Astrocyte (in vitro differentiated cells and primary cell): Measurements from ENCODE around the gene LGR4. TPM values are rescaled to one million over a fixed set of nuclear protein-coding genes. Genes with fewer than 3 reads are reported as not detected.

Experiments
- DNase-seq: peaks from one replicate; pipeline ENCODE4 v3.0.0-alpha.2; 2010; ENCODE audit warnings: low read depth
- FAIRE-seq: peaks from 2 replicates; lab custom pipeline; 2011; peaks lifted over from hg19 to GRCh38; lab: Jason Lieb, UNC
- H2AFZ ChIP-seq: 2 replicates; pipeline ENCODE4 v1.6.0; 2012; ENCODE audit warnings: low read depth, low read length, inconsistent platforms
- H3K27ac ChIP-seq: 2 replicates; pipeline ENCODE4 v1.5.1; 2011; ENCODE audit warnings: low read depth, low read length, inconsistent platforms
- H3K27me3 ChIP-seq: 2 replicates; pipeline ENCODE4 v1.6.0; 2011; ENCODE audit warnings: low read length, inconsistent platforms; ENCODE audit not compliant: insufficient read depth
- H3K36me3 ChIP-seq: 2 replicates; pipeline ENCODE4 v1.5.1; 2011; ENCODE audit warnings: low read length, inconsistent platforms; ENCODE audit not compliant: insufficient read depth
- H3K4me1 ChIP-seq: 2 replicates; pipeline ENCODE4 v1.5.1; 2011; ENCODE audit warnings: low read length, inconsistent platforms; ENCODE audit not compliant: insufficient read depth
- H3K4me2 ChIP-seq: 2 replicates; pipeline ENCODE4 v1.6.0; 2012; ENCODE audit warnings: low read length, inconsistent platforms
- H3K4me3 ChIP-seq: 2 replicates; pipeline ENCODE4 v1.5.1; 2011; ENCODE audit warnings: low read depth, mild to moderate bottlenecking, low read length, inconsistent platforms; ENCODE audit not compliant: insufficient read depth
- H3K79me2 ChIP-seq: 2 replicates; pipeline ENCODE4 v1.6.0; 2012; ENCODE audit warnings: mild to moderate bottlenecking, low read length, inconsistent platforms; ENCODE audit not compliant: insufficient read depth
- H3K9ac ChIP-seq: 2 replicates; pipeline ENCODE4 v1.6.0; 2012; ENCODE audit warnings: mild to moderate bottlenecking, low read length, inconsistent platforms
- H3K9me3 ChIP-seq: 2 replicates; pipeline ENCODE4 v1.5.1; 2012; ENCODE audit warnings: low read depth, mild to moderate bottlenecking, low read length, inconsistent platforms; ENCODE audit not compliant: insufficient read depth
- H4K20me1 ChIP-seq: 2 replicates; pipeline ENCODE4 v1.6.0; 2012; ENCODE audit warnings: low read length, inconsistent platforms; ENCODE audit not compliant: insufficient read depth
- H3K27ac Mint-ChIP-seq: one replicate; pipeline ENCODE4 v1.8.0; 2021; ENCODE audit warnings: mild to moderate bottlenecking, mixed read lengths; ENCODE audit not compliant: unreplicated experiment
- H3K27me3 Mint-ChIP-seq: one replicate; pipeline ENCODE4 v1.8.0; 2021; ENCODE audit warnings: low read depth, mixed read lengths; ENCODE audit not compliant: unreplicated experiment
- H3K36me3 Mint-ChIP-seq: one replicate; pipeline ENCODE4 v1.8.0; 2021; ENCODE audit warnings: low read depth, mixed read lengths; ENCODE audit not compliant: unreplicated experiment
- H3K4me1 Mint-ChIP-seq: one replicate; pipeline ENCODE4 v1.8.0; 2021; ENCODE audit warnings: low read depth, mixed read lengths; ENCODE audit not compliant: unreplicated experiment
- H3K4me3 Mint-ChIP-seq: one replicate; pipeline ENCODE4 v1.8.0; 2021; ENCODE audit warnings: mild to moderate bottlenecking, moderate library complexity, mixed read lengths; ENCODE audit not compliant: unreplicated experiment
- H3K9me3 Mint-ChIP-seq: one replicate; pipeline ENCODE4 v1.8.0; 2021; ENCODE audit warnings: mild to moderate bottlenecking, mixed read lengths; ENCODE audit not compliant: unreplicated experiment
- EZH2 ChIP-seq: IDR thresholded peaks from 2 replicates; pipeline ENCODE4 v1.6.1; 2012; ENCODE audit warnings: mild to moderate bottlenecking, low read length, inconsistent platforms; ENCODE audit not compliant: insufficient read depth
- total RNA-seq: library from RNA; stranded (reverse); gene quantifications from 2 replicates; pipeline ENCODE4 v1.2.1, GENCODE V29; 2021
- TF ChIP-seq, protein P1 (sequence below): IDR thresholded peaks from 2 replicates; pipeline ENCODE4 v1.5.1; 2011; ENCODE audit warnings: low read depth, mild to moderate bottlenecking, inconsistent platforms, low read length, moderate library complexity; ENCODE audit not compliant: insufficient read depth

LGR4 gene
- total RNA-seq, 1 donor from 2014 or later = 50.0 TPM

- Histone ChIP-seq H4K20me1 (peaks cover 29% of the 10 kb centered on the region), H3K36me3 (no peaks in the 10 kb centered on the region), H2AFZ (no peak overlapping the region), H3K4me3 (no peak overlapping the region), H3K4me1 (peaks cover 39% of the 10 kb centered on the region), H3K27me3 (no peaks in the 10 kb centered on the region), H3K79me2 (peaks cover 95% of the 10 kb centered on the region), H3K9me3 (no peaks in the 10 kb centered on the region), H3K9ac (peak overlapping the region; percentile 24), H3K4me2 (peak overlapping the region; percentile 71), H3K27ac (peak overlapping the region; percentile 29)
- peak overlapping the region; percentile 58 for H3K27ac Mint-ChIP-seq
- H3K4me3 Mint-ChIP-seq = no peak overlapping the region
- TF ChIP-seq EZH2 = no peak
- TF ChIP-seq, protein P1, sequence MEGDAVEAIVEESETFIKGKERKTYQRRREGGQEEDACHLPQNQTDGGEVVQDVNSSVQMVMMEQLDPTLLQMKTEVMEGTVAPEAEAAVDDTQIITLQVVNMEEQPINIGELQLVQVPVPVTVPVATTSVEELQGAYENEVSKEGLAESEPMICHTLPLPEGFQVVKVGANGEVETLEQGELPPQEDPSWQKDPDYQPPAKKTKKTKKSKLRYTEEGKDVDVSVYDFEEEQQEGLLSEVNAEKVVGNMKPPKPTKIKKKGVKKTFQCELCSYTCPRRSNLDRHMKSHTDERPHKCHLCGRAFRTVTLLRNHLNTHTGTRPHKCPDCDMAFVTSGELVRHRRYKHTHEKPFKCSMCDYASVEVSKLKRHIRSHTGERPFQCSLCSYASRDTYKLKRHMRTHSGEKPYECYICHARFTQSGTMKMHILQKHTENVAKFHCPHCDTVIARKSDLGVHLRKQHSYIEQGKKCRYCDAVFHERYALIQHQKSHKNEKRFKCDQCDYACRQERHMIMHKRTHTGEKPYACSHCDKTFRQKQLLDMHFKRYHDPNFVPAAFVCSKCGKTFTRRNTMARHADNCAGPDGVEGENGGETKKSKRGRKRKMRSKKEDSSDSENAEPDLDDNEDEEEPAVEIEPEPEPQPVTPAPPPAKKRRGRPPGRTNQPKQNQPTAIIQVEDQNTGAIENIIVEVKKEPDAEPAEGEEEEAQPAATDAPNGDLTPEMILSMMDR = no peak
- FAIRE-seq (no peak), DNase-seq (no peak)
- H3K4me1 Mint-ChIP-seq = peaks cover 62% of the 10 kb centered on the region
- no peaks in the 10 kb centered on the region for H3K9me3 Mint-ChIP-seq
- H3K27me3 Mint-ChIP-seq = no peaks in the 10 kb centered on the region
- H3K36me3 Mint-ChIP-seq = peaks cover 3% of the 10 kb centered on the region
Observed at GRCh38 chr11:27464909-27465308, 7.7 kb downstream of the LGR4 start.

- Histone ChIP-seq H3K4me2 (peak overlapping the region; percentile 71), H3K36me3 (no peaks in the 10 kb centered on the region), H3K27me3 (no peaks in the 10 kb centered on the region), H3K79me2 (peaks cover 93% of the 10 kb centered on the region), H3K4me3 (no peak overlapping the region), H2AFZ (no peak overlapping the region), H3K27ac (peak overlapping the region; percentile 29), H4K20me1 (peaks cover 24% of the 10 kb centered on the region), H3K9me3 (no peaks in the 10 kb centered on the region), H3K4me1 (peaks cover 34% of the 10 kb centered on the region), H3K9ac (peak overlapping the region; percentile 15)
- TF ChIP-seq, protein P1 = no peak
- no peak for TF ChIP-seq EZH2
- H3K9me3 Mint-ChIP-seq = no peaks in the 10 kb centered on the region
- peak overlapping the region; percentile 58 for H3K27ac Mint-ChIP-seq
- no peak overlapping the region for H3K4me3 Mint-ChIP-seq
- peaks cover 56% of the 10 kb centered on the region for H3K4me1 Mint-ChIP-seq
- H3K27me3 Mint-ChIP-seq = no peaks in the 10 kb centered on the region
- DNase-seq = peak; percentile 86
- peak; percentile 17 for FAIRE-seq
- H3K36me3 Mint-ChIP-seq = peaks cover 3% of the 10 kb centered on the region
Observed at GRCh38 chr11:27464289-27464696, 8.3 kb downstream of the LGR4 start.

- no peaks in the 10 kb centered on the region for H3K36me3 ChIP-seq
- peaks cover 27% of the 10 kb centered on the region for H3K4me1 ChIP-seq
- DNase-seq (peak; percentile 30), FAIRE-seq (no peak)
- peaks cover 14% of the 10 kb centered on the region for H4K20me1 ChIP-seq
- no peaks in the 10 kb centered on the region for H3K27me3 ChIP-seq
- Mint-ChIP-seq H3K9me3 (no peaks in the 10 kb centered on the region), H3K27ac (no peak overlapping the region), H3K27me3 (no peaks in the 10 kb centered on the region), H3K36me3 (peaks cover 3% of the 10 kb centered on the region), H3K4me1 (peaks cover 48% of the 10 kb centered on the region), H3K4me3 (no peak overlapping the region)
- H3K9me3 ChIP-seq = no peaks in the 10 kb centered on the region
- H3K9ac ChIP-seq = no peak overlapping the region
- H3K4me3 ChIP-seq = no peak overlapping the region
- peak overlapping the region; percentile 56 for H3K4me2 ChIP-seq
- peak overlapping the region; percentile 28 for H3K27ac ChIP-seq
- peaks cover 93% of the 10 kb centered on the region for H3K79me2 ChIP-seq
- TF ChIP-seq EZH2 = no peak
- TF ChIP-seq, protein P1 = no peak
- H2AFZ ChIP-seq = no peak overlapping the region
Observed at GRCh38 chr11:27462543-27462942, 10.0 kb downstream of the LGR4 start.
